Lung (tissue), 12 donors: ENCODE data around the gene FANK1. TPM values are rescaled to one million over a fixed set of nuclear protein-coding genes. Genes with fewer than 3 reads are reported as not detected.

ENCODE experiments used
- ATAC-seq: fragments of 200-7000 bp; cut with Tn5 transposase; one replicate; pipeline ENCODE4 v1.9.1; 2020; ENCODE audit warnings: moderate number of reproducible peaks; ENCODE audit not compliant: insufficient read depth, low FRiP score
- DNase-seq, 3 donors: peaks; one replicate each; pipeline ENCODE4 v3.0.0-alpha.2; 2013 to 2017
- H3K27ac ChIP-seq, 2 donors: one replicate each; pipeline ENCODE4 v1.5.1; 2013; ENCODE audit warnings: mild to moderate bottlenecking in 2 of 2, moderate library complexity in 2 of 2, control low read depth in 1 of 2, inconsistent platforms in 1 of 2, low read depth in 1 of 2, low read length in 1 of 2
- H3K27me3 ChIP-seq, 3 donors: one replicate each; pipeline ENCODE4 v1.5.1; 2013; ENCODE audit warnings: low read length in 2 of 3; ENCODE audit not compliant: control insufficient read depth in 3 of 3, insufficient read depth in 3 of 3
- H3K36me3 ChIP-seq, 4 donors: one replicate each; pipeline ENCODE4 v1.5.1; 2013; ENCODE audit warnings: low read length in 4 of 4, mild to moderate bottlenecking in 1 of 4, moderate library complexity in 1 of 4; ENCODE audit not compliant: control insufficient read depth in 4 of 4, insufficient read depth in 4 of 4
- H3K4me1 ChIP-seq, 5 donors: one replicate each; pipeline ENCODE4 v1.5.1; 2013; ENCODE audit warnings: low read length in 5 of 5, mild to moderate bottlenecking in 2 of 5, moderate library complexity in 1 of 5; ENCODE audit not compliant: control insufficient read depth in 5 of 5, insufficient read depth in 5 of 5
- H3K4me3 ChIP-seq: one replicate; pipeline ENCODE4 v1.5.1; 2013; ENCODE audit warnings: mild to moderate bottlenecking, control low read depth, moderate library complexity
- H3K9ac ChIP-seq, 2 donors: one replicate each; pipeline ENCODE4 v1.5.1; 2013; ENCODE audit warnings: low read length in 2 of 2, control low read depth in 1 of 2; ENCODE audit not compliant: insufficient read depth in 1 of 2
- H3K9me3 ChIP-seq, 4 donors: one replicate each; pipeline ENCODE4 v1.5.1; 2013; ENCODE audit warnings: low read length in 3 of 4, mild to moderate bottlenecking in 1 of 4, moderate library complexity in 1 of 4; ENCODE audit not compliant: control insufficient read depth in 4 of 4, insufficient read depth in 3 of 4
- WGBS, 2 donors: extraction: QIAGEN DNeasy Blood & Tissue Kit; methylation state at CpG; one replicate each; pipeline ENCODE4 v1.1.7; 2013; 5-methylcytosine and 5-hydroxymethylcytosine counted together
- polyA plus RNA-seq, 2 donors: library from polyadenylated mRNA; stranded (reverse); fragments of 200-250 nt; gene quantifications; one replicate each; pipeline ENCODE4 v1.2.1, GENCODE V29; 2013
- total RNA-seq, 2 donors: library from RNA; depleted of rRNA in 1 of 2; stranded (reverse); fragments of >200 nt in 1 of 2; gene quantifications; one replicate each; pipeline ENCODE4 v1.2.1, GENCODE V29; 2014 to 2021
- TF ChIP-seq, protein P1 (sequence below): IDR thresholded peaks from 2 replicates; pipeline ENCODE4 v1.5.1; 2012; ENCODE audit warnings: mild to moderate bottlenecking; ENCODE audit errors: control extremely low read depth, extremely low read depth
- donor health status: control.
- donor health status: control.
- donor health status: Bipolar disorder and iron deficiency.
- donor health status: healthy.
- donor health status: DM: yes; HTN: yes; CAD: no.

Gene FANK1
- total and polyA plus RNA-seq, 4 donors = 8.7 to 18.4 (median 13.7) TPM

DNA sequence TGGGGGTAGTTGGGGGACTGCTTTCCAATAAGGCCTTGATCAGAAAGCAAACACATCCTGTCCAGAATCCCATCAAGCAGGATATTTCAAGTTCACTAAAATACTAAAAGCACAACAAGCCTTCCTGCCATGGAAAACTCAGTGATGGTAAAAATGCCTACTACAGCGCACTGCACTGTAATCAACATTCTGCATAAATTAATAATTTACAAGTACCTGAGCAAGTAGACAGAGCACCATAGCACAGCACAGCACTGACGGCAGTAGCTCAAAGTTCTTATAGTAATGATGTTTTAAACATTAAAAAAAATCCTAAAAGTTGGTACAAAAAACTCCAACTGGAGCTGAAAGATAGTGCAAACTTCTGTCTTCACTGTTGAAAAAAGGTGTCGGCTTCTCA lies 120.5 kb downstream of the FANK1 start:
- Histone ChIP-seq H3K9ac (no peak overlapping the region), H3K4me1 (peaks cover 0 to 9% (median 0%) of the 10 kb centered on the region in 5 donors), H3K9me3 (no peaks in the 10 kb centered on the region), H3K27me3 (no peaks in the 10 kb centered on the region), H3K27ac (no peak overlapping the region), H3K36me3 (peaks cover 0 to 2% (median under 1%) of the 10 kb centered on the region in 4 donors), H3K4me3 (no peak overlapping the region)
- TF ChIP-seq, protein P1, sequence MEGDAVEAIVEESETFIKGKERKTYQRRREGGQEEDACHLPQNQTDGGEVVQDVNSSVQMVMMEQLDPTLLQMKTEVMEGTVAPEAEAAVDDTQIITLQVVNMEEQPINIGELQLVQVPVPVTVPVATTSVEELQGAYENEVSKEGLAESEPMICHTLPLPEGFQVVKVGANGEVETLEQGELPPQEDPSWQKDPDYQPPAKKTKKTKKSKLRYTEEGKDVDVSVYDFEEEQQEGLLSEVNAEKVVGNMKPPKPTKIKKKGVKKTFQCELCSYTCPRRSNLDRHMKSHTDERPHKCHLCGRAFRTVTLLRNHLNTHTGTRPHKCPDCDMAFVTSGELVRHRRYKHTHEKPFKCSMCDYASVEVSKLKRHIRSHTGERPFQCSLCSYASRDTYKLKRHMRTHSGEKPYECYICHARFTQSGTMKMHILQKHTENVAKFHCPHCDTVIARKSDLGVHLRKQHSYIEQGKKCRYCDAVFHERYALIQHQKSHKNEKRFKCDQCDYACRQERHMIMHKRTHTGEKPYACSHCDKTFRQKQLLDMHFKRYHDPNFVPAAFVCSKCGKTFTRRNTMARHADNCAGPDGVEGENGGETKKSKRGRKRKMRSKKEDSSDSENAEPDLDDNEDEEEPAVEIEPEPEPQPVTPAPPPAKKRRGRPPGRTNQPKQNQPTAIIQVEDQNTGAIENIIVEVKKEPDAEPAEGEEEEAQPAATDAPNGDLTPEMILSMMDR = no peak
- WGBS, 2 donors = 95% methylated on average over 3 of the region's 3 CpGs
- DNase-seq (no peak), ATAC-seq (no peak)

DNA sequence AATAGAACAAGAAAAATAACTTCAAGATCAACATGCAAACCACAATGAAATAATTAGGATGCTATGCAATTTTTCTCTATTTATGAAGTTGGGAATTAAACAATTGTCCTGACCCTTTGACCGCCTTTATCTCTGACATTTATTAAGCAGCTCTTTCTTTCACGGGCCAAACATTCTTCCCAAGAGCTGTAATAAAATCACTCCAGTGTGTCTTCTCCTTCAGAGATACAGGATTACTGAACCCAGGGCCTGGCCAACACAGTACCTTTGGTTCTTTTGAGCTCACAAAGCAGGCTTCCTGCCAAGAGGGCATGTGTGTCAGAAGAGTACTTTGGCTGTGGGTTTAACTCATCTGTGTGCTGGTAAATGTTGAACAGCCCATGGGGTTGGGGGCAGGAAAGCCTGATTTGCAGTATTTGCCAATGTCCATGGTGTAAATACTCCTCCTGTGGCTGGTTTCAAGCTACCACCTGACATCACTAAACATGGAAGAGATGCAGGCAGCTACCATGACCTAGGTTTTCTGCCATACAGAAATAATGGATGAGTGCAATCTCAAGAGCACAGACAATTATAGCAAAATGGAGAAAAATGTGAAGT lies 121.7 kb downstream of the FANK1 start:
- no peak overlapping the region for H3K27ac ChIP-seq
- ATAC-seq (no peak), DNase-seq (no peak)
- H3K27me3 ChIP-seq = no peaks in the 10 kb centered on the region
- 80 to 86% methylated on average over 2 of the region's 2 CpGs for WGBS, 2 donors
- no peak overlapping the region for H3K4me3 ChIP-seq
- peaks cover 0 to 9% (median 0%) of the 10 kb centered on the region in 5 donors for H3K4me1 ChIP-seq
- H3K9ac ChIP-seq = no peak overlapping the region
- peaks cover 0 to 2% (median 0%) of the 10 kb centered on the region in 4 donors for H3K9me3 ChIP-seq
- TF ChIP-seq, protein P1 = no peak
- peaks cover 0 to 2% (median under 1%) of the 10 kb centered on the region in 4 donors for H3K36me3 ChIP-seq

DNA sequence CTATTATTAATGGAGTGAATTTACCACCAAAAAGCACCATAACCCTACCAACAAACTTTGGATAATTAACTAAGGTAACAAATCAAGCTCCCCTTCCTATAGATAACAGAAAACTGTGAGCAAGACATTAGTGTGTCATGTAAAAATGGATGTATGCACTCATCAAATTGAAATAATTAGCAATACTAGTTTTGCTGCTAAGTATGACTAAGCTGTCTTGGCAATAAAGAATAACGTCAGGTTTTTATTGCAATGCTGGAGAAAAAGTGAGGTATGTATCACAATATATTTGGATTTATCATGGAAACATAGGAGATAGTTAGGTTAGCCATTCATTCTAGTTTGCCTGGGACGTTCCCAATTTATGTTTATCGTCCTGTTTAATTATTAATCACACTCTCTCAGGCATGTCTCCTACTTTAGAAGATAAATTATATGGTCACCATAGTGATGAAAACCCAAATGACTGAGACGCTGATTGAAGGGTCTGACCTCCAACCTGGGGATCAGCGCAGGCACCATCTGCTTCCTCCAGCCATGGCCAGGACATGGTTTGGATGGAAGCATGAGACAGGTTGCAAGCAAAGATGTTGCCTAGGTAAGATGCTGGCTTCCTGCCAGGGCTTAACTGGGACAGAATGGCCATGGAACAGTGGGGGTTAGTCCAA lies 125.6 kb downstream of the FANK1 start:
- 82 to 90% methylated on average over 5 of the region's 5 CpGs for WGBS, 2 donors
- Histone ChIP-seq H3K27me3 (no peaks in the 10 kb centered on the region), H3K27ac (no peak overlapping the region), H3K36me3 (peaks cover 0 to 2% (median under 1%) of the 10 kb centered on the region in 4 donors), H3K4me3 (no peak overlapping the region), H3K4me1 (no peaks in the 10 kb centered on the region), H3K9ac (no peak overlapping the region), H3K9me3 (peaks cover 0 to 3% (median 1%) of the 10 kb centered on the region in 4 donors)
- DNase-seq (no peak), ATAC-seq (no peak)
- TF ChIP-seq, protein P1 = no peak
